HPDE6-E6E7 (cell line): ENCODE results near the gene MAGI1.

Experiments
- DNase-seq: peaks from one replicate; pipeline ENCODE4 v3.0.0; 2011; ENCODE audit warnings: missing footprints; ENCODE audit errors: extremely low spot score

The MAGI1 gene

DNA sequence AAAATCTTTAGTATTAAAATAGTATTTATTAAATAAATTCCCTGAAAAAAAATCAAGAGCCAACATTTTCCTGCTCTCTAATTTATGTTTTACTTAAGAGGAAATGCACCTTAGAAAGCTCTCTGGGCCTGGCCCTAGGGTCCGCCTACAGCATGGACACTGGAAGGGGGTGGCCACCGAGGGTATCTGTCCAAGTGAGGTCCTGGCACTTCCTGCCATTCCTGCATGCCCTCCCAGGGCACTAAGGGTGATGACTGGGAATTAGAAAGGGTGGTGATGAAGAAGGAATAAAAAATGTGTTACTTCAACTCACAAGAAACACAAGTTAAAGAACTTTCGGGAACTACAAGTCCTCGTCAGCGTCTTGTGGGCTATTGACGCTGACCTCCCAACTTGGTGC is 92.8 kb downstream of the MAGI1 start:
- DNase-seq = no peak

DNA sequence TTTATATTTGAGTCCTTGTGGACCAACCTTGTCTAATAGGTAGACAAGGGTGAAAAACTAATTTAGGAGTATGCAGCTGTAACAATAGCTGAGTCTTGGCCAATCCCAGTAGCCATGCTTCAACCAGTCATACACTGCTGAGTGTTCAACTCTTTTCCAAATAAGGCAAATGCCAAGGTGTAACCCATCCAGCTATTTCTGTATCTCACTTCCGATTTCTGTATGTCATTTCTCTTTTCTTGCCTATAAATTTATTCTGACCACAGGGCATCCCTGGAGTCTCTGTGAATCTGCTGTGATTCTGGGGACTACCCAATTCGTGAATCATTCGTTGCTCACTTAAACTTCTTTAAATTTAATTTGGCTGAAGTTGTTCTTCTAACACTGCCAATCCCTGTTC is 93.2 kb downstream of the MAGI1 start:
- no peak for DNase-seq

DNA sequence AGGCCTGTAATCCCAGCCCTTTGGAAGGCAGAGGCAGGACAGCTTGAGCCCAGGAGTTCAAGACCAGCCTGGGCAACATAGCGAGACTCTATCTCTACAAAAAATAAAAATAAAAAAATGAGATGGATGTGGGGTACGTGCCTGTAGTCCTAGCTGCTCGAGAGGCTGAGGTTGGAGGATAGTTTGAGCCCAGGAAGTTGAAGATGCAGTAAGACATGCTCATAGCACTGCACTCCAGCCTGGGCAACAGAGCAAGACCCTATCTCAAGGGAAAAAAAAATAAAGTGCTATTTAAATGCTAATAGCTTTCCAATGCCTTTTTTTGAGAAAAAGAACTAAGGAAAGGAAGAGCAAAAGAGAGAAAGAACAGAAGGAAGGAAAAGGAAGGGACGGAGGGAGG is 94.5 kb downstream of the MAGI1 start:
- no peak for DNase-seq

DNA sequence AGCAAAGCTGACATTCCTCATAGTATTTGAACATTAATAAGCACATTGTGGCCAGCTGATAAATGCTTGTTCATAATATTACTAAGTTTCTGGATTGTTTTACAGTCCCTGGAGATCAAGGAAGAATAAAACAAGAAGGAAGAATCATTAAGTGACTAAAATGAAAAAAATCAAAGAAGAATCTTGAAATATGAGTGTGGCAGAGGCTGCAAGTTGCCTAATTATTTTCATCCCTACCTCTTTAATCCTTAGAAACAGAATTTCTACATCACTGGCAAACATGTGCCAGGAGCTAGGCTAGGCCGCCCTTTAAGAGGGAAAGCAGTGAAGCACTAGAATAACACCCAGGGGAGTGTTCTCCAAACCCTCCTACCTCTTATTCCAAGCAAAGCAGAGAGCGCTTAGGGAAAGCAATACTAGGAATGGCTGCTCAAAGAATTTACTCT is 98.9 kb downstream of the MAGI1 start:
- DNase-seq = no peak

DNA sequence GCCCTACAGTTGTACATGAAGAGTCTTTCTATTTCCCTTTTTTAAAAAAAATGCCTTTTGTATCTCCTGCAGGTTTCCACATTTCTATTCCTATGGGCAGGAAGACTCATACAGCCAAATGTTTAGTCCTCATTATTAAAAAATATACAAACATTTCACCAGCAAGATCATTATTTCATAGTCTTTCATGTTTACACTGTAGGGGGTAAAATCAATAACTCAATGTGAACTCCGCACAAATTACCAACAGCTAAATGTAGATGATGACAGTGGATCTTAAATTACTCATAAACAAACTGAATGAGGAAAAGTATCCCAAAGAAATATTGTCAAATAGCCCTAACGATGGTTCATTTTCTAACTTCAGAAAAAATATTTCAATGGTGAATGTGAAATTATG is 99.5 kb downstream of the MAGI1 start:
- no peak for DNase-seq

DNA sequence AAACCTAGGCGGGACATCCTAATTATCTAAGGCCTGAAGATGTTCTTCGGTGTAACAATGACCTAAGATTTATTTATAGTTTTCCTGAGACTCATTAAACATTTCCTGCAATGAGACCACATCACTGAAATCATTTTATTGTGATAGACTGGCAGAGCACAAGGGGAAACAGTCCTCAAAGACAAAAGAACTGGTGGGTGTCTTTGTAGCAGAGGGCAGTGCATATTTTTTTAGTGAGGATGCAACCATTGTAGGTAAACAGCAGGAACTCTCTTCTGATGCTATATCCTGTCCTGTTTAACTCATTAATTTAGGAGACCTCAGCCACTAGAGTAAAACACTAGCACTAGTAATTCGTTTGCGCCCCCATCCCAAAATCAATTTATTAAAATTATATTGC is 100.0 kb downstream of the MAGI1 start:
- no peak for DNase-seq

DNA sequence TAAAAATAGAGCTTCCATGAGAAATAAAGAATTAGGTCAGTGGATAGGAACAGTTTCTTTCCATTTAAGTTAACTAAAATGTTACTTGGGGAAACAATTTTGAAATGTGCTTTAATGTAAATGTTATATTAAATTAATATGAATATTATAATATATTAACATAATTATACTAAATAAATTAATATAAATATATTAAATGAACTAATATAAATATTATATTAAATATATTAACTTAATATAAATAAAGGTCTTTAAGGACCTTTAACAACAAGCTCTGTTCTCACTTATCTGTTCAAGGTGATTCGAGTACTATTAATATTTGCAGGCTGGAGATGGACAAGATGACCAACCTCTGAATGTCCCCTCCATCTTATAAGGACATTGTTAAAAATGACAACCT is 100.6 kb downstream of the MAGI1 start:
- no peak for DNase-seq

DNA sequence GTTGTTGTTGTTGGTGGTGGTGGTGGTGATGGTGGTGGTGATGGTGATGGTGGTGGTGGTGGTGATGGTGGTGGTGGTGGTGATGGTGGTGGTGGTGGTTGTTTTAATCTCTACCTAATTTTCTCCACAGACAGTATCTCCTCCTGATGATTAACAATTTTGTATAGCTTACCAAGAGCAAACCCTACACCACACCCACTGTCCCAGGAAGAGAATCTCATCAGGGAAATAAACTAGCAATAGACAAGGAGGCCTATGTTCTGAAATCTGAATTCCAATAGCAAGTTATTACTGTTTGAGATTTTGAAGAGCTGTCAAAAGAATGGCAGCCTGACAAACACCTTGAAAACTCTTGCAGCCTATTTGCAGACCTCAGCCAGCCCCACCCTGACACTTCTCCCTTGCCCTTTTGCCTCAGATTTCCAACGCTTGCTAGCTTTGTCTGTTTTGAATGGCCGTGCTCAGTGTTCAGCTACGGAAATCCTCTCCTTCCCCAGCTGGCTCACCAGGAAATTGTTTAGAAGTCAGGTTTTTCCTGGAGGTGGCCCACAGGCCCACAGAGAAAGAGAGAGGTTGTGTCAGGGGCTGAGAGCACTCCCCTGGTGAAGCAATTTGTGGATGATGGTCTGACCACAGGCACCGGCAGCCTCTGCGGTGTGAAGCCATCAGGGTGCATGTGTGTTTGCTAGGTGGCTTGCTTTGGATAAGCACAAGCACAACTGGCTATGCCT is 101.6 kb downstream of the MAGI1 start:
- DNase-seq = no peak

DNA sequence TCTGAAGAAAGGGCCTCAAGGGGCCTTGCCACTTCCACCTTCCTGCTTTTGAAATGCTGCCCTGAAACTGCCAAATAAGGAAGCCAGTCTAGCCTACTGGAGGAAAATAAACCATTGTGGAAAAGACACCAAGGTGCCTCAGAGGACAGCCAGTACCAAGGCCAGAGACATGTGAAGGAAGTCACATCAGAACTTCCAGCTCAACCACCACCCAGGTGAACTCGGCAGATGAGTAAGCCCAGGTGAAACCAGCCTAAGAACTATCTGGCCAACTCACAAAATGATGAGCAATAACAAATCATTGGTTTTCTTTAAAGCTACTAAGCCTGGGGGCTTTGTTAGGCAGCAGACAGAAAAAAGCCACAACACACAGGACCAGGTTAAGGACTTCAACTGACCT is 103.0 kb downstream of the MAGI1 start:
- no peak for DNase-seq

DNA sequence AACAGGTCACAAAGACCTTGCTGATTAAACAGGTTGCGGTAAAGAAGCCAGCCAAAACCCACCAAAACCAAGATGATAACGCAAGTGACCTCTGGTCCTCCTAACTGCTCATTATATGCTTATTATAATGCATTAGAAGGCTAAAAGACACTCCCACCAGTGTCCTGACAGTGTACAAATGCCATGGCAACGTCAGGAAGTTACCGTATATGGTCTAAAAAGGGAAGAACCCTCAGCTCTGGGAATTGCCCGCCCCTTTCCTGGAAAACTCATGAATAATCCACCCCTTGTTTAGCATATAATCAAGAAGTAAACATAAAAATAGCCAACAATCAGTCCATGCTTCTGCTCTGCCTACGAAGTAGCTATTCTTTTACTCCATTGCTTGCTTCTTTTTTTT is 108.1 kb downstream of the MAGI1 start:
- DNase-seq = no peak

DNA sequence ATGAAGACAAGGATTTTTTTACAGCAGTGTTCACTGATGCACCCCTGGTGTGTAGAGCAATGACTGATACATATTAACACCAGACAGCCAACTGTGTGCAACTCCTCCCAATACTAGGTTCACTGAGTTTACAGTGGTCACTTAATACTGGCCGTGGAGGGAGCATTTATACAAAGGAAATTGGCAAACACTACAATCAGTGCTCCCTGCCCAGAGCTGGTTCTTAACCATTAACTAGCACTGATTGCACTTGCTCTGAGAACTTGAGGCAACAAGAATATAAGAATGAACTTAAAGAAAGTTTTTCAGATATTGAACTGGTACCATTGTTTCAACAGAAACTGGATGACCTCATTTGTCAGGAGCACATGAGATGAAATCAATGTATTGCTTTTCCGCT is 110.6 kb downstream of the MAGI1 start:
- DNase-seq = no peak

DNA sequence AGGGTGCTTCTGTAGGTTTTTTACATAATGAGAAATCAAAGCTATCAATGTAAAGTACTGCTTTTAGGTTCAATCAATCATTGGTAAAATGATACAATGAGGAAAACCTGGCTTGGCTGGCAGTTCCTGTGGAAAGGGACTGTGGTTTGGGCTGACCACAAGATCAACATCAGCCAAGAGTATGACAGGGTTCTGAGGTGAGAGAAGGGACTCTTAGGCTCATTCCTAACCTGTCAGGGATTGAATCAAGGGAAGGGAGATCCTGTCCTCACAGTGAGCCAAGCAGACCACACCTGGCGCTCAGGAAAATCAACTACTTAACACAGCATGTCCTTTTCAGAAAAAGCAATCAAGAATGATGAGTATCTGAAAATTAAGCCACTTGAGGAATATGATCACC is 111.1 kb downstream of the MAGI1 start:
- DNase-seq = no peak

DNA sequence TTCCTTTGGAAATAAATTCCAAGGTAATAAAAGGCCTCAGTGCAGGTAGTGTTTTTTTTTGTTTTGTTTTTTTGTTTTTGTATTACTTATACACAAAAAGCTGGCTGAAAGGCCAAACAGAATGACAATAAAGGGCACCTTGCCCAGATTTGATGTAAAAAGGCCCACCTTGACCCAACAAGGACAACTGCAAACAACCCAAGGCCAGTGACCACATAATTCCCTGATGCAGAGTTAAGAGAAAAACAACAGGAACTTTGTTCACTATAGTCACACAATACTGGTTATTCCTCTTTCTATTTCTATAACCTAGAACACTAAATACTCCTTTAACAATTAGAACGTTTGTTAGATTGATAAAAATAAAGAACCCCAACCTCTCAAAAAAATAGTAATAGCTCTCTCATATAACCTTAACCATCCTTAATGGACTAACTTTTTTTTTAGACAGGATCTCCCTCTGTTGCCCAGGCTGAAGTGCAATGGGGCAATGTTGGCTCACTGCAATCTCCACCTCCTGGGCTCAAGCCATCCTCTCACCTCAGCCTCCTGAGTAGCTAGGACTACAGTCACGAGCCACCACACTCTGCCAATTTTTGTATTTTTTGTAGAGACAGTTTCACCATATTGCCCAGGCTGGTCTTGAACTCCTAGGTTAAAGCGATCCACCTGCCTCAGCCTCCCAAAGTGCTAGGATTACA is 113.3 kb downstream of the MAGI1 start:
- DNase-seq = no peak

DNA sequence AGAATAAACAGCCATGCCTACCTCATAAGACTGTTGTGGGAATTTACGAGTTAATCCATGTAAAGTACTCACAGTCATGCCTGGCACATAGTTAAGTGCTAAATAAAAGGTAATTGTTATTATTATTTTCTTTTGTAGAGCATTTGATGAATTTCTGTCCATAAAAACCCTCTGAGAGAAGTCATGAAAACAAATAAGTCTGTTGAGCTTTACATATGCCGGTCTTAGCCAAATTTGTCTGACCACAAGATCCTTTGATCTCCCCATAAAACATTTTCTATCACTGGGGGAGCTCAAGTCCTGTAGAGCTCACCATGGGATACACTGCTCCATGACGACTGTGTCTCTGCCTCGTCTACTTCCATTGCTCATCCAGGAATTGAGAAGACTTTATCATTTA is 114.0 kb downstream of the MAGI1 start:
- DNase-seq = no peak

DNA sequence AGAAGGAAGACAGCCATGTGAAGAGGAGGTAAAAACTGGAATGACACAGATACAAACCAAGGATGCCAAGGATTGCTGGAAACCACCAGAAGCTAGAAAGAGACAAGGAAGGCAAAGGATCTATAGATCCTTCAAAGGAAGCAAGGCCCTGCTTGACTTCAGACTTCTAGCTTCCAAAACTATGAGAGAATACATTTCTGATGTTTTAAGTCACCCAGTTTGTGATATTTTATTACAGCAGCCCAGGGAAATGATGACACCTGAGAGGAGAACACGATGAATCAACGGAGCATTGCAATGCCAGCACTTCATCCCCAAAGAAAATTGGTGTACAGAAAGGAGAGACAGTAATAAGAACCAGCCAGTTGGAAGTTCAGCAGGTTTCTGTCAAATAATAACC is 116.3 kb downstream of the MAGI1 start:
- no peak for DNase-seq

DNA sequence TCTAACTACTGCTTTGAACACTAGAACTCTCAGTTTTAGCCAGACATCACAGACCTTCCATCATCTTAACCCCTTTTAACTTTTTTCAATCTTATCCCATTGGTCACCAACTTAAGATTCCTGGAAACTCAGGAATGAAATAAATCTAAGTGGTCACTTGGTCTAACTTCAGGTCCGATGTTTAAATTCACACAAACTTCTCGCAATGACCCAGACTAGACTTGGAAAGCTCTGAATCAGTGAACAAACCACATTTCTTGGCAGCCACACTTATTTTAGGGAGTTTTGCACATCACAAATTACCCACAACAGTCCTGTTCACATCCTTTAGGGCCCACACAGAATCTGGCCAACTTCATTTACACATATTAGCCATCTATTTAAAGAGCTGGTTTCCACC is 118.9 kb downstream of the MAGI1 start:
- no peak for DNase-seq

DNA sequence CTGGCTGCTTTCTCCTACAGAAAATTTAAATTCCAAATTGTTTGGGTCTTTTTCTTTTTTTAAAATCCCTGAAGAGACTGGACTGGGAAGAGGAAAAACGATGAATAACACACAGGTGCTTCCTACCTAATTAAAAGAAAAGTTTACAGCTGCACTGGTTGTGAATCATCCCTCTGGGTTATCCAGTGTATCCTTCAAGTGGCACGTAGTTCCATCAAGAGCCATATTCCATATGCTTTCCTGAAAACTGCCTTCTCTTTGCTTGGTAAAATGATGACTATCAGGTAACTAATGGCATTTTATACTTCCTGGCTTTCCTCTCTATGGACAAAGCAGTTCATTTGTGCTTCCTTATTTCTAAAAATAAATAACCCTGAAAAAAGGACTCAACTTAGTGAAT is 123.2 kb downstream of the MAGI1 start:
- DNase-seq = no peak

DNA sequence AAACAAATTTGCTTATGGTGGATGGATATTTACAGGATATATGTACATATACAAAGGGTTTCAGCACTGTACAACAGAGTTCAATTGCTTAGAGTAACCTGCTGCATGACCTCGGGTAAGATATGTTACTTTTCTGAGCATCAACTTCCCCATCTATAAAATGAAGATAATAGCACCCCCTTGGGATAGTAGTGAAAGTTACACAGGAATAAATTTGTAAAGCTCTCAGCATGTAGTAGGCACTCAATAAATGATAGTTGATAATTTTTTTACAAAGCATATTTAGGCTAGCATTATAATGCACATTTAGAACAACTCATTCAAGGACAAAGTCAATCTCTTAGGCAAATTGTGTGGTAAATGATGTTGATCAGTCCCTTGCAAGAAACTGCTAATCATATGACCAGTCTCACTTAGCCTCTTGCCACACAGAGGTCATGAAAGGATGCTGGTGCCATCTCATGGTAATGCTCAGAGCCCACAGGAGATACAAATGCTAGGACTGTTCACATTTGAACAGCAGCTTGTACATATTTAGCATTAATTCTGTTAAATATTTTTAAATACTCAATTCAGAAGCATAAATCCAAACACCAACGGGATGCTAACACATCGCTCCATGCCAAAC is 123.9 kb downstream of the MAGI1 start:
- DNase-seq = no peak

DNA sequence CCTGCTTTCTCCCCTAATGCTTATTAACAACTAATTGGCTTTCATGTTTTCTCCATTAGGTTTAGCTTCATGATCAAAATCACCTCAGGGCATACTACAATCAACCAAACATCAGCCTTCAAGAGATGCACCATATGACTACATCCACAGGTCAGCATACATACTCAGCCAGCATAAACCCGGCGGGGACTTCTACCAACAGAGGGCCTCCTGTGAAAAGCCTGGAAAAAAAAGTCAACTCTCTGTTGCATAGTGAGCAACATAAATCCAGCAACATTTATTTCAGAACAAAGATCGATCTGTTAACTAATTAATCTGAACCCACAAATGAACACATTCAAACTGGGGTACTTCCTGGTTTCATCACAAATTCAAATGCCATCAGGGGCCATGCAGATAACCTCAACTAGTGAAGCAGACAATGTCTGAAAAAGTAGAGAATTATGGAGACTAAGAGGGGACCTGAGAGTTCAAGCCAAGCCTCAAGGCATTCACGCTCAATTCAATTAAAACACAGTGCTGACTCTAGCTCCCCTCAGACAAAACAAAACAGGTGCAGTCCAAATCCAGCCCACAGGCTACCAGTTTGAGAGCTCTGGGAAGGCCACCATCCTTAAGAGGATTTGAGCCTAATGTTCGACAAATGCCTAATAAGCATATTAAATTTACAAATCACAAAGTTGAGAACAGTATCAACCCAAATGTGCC is 124.5 kb downstream of the MAGI1 start:
- DNase-seq = no peak

DNA sequence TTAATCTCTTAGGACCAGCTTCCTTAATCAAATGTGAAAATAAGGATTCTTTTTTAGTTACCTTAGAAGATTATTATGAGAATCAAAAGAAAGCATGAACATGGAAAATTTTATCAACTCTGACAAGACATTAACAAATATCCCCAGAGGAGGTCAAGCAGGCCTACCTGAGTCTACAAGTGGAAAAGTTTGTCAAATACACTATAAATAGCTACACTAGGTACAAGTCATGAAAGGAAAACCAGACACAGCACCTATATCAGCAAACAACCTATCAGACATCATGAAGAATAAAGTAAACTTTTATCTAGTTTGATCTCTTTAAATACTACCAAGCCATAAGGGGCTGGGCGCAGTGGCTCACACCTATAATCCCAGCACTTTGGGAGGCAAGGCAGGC is 126.1 kb downstream of the MAGI1 start:
- no peak for DNase-seq

DNA sequence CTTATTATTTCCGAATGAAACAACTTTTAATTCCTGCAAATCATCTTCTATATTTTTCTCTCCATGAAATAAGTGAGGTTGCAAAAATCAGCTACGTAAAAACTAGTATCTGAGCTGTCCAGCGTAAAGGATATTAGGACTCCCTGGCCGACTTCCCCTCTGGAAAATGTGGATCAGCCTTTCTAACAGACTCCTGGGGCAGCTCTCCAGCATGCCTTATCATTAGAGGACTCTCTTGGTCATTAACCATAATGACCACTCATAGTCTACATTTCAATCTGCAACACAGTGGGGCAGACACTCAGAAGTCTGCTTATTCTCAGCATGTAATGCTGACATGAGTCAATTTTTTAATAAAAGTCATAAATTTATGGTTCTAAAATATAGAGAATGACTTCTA is 130.1 kb downstream of the MAGI1 start:
- no peak for DNase-seq
